B cell (primary cell): ENCODE data around the gene POLN.

Source experiments
- EZH2 ChIP-seq: IDR thresholded peaks from 2 replicates; pipeline ENCODE4 v1.6.1; 2012; ENCODE audit warnings: borderline replicate concordance, low read depth, mild to moderate bottlenecking, moderate library complexity, low read length; ENCODE audit not compliant: insufficient read depth, poor library complexity, severe bottlenecking
- TF ChIP-seq, protein P1 (sequence below): fragments of 200-600 bp; IDR thresholded peaks from one replicate; pipeline ENCODE4 v1.8.0; 2022; ENCODE audit warnings: antibody characterized with exemption, mild to moderate bottlenecking

- TF ChIP-seq, protein P1, sequence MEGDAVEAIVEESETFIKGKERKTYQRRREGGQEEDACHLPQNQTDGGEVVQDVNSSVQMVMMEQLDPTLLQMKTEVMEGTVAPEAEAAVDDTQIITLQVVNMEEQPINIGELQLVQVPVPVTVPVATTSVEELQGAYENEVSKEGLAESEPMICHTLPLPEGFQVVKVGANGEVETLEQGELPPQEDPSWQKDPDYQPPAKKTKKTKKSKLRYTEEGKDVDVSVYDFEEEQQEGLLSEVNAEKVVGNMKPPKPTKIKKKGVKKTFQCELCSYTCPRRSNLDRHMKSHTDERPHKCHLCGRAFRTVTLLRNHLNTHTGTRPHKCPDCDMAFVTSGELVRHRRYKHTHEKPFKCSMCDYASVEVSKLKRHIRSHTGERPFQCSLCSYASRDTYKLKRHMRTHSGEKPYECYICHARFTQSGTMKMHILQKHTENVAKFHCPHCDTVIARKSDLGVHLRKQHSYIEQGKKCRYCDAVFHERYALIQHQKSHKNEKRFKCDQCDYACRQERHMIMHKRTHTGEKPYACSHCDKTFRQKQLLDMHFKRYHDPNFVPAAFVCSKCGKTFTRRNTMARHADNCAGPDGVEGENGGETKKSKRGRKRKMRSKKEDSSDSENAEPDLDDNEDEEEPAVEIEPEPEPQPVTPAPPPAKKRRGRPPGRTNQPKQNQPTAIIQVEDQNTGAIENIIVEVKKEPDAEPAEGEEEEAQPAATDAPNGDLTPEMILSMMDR: no peak
- TF ChIP-seq EZH2: no peak
Observed at GRCh38 chr4:2096073-2096609, 145.8 kb downstream of the POLN start.
